ENCODE results near the gene CHRNA7. TPM values are rescaled to one million over a fixed set of nuclear protein-coding genes. Genes with fewer than 3 reads are reported as not detected.

Gene CHRNA7
- total RNA-seq, result not detected

GRCh38 chr15:32029862-32030781 lies at the start of gene CHRNA7:
Gene CHRNA7 (plus strand): TSS chr15:32030515. CDS start chr15:32030595, 80 bp downstream.

Other genes with a start within 250 kb of the CHRNA7 start
- 1 to 10 TPM; 3.0 to 3.1 TPM for gene OTUD7A, start 159.8 kb upstream of the CHRNA7 start, total RNA-seq

All from activated naive CD4-positive, alpha-beta T cell treated with anti-CD3 and anti-CD28 coated beads, Interleukin-2, amount 10 ng/mL, durations not matched to agents 5 hours and 36 hours (primary cell).